ENCODE results near the gene BLOC1S2. TPM values are rescaled to one million over a fixed set of nuclear protein-coding genes. Genes with fewer than 3 reads are reported as not detected.

Gene BLOC1S2
- total RNA-seq, 1 experiment from 2014 or later = 69.8 TPM

DNA sequence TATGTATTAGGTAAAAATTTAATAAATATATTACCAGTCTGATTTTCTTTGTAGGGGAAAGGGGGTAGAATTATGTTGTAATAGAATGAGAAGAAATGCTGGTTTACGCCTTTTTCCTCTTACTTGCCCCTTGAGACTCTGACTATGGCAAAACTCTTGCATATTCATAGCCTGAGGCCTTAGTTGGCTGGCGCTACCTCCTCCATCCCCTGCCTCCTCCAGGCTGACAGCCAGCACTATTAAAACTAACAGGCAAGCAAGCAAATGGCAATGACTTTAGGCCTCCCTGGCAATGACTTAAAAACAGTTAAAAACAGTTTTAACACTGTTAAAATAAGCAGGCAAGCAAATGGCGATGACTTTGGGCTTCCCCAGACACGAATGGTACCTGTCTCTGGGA, 29.1 kb upstream of the BLOC1S2 start:
- H4K5ac ChIP-seq (ENCODE audit: insufficient read length, low read depth, low read length) = no peak overlapping the region
- WGBS (ENCODE audit: extremely low coverage, insufficient read length, low lambda C conversion rate) = no CpG with 5 or more reads among the region's 4 CpGs
- no peak overlapping the region for H3K4me2 ChIP-seq (ENCODE audit: insufficient read depth, insufficient read length, low read length)
- no peak overlapping the region for H4K8ac ChIP-seq (replicated peaks; ENCODE audit: insufficient read length, low read depth, low read length)
- no peak overlapping the region for H3K4me3 Mint-ChIP-seq
- H2AK5ac ChIP-seq (ENCODE audit: insufficient read length, low read length) = no peak overlapping the region
- no peak overlapping the region for H3K23ac ChIP-seq (ENCODE audit: insufficient read length, low read depth, low read length)
- H3K18ac ChIP-seq (ENCODE audit: insufficient read length, low read depth, low read length) = no peak overlapping the region
- no peaks in the 10 kb centered on the region for H3K36me3 Mint-ChIP-seq (ENCODE audit: insufficient read depth in 1 of 3, low read depth in 3 of 3)
- no peak overlapping the region for H3K56ac ChIP-seq (ENCODE audit: insufficient read length, low read depth, low read length)
- H3K27me3 ChIP-seq (ENCODE audit: insufficient read depth, low read length) = no peaks in the 10 kb centered on the region
- H3K27ac ChIP-seq (ENCODE audit: insufficient read length, low read depth, low read length) = no peak overlapping the region
- DNase-seq = no peak
- no peaks in the 10 kb centered on the region for H4K20me1 ChIP-seq (ENCODE audit: control insufficient read depth, insufficient read depth, insufficient read length)
- H2BK20ac ChIP-seq (ENCODE audit: low read depth, low read length, poor library complexity, severe bottlenecking) = no peak overlapping the region
- no peak overlapping the region for H3K4ac ChIP-seq (ENCODE audit: low read depth, low read length)
- no peaks in the 10 kb centered on the region for H3K9me3 Mint-ChIP-seq
- no peaks in the 10 kb centered on the region for H3K4me1 ChIP-seq (ENCODE audit: insufficient read depth, low read length)
- H3K14ac ChIP-seq (ENCODE audit: insufficient read depth, low read length) = no peak overlapping the region
- no peak overlapping the region for H2BK120ac ChIP-seq (ENCODE audit: low read depth, low read length, poor library complexity, severe bottlenecking)
- no peak overlapping the region for H3K9ac ChIP-seq (ENCODE audit: extremely low read depth, insufficient read length, low read length)
- no peak overlapping the region for H2AFZ ChIP-seq (ENCODE audit: low read length)
- no peaks in the 10 kb centered on the region for H3K79me2 ChIP-seq (ENCODE audit: insufficient read depth, low read length)
- peaks cover 33% of the 10 kb centered on the region for H3K27me3 Mint-ChIP-seq (ENCODE audit: low read depth)
- H3T11ph ChIP-seq (ENCODE audit: low read length) = no peak overlapping the region
- no peaks in the 10 kb centered on the region for H3K79me1 ChIP-seq (ENCODE audit: insufficient read depth, low read depth, low read length, poor library complexity, severe bottlenecking)
- no peaks in the 10 kb centered on the region for H3K23me2 ChIP-seq (ENCODE audit: insufficient read length, low read depth, low read length, poor library complexity, severe bottlenecking)
- no peak overlapping the region for H4K91ac ChIP-seq (ENCODE audit: insufficient read length, low read depth, low read length)
- H3K9me3 ChIP-seq (ENCODE audit: control insufficient read depth, low read depth, low read length) = no peaks in the 10 kb centered on the region
- TF ChIP-seq, protein P1, sequence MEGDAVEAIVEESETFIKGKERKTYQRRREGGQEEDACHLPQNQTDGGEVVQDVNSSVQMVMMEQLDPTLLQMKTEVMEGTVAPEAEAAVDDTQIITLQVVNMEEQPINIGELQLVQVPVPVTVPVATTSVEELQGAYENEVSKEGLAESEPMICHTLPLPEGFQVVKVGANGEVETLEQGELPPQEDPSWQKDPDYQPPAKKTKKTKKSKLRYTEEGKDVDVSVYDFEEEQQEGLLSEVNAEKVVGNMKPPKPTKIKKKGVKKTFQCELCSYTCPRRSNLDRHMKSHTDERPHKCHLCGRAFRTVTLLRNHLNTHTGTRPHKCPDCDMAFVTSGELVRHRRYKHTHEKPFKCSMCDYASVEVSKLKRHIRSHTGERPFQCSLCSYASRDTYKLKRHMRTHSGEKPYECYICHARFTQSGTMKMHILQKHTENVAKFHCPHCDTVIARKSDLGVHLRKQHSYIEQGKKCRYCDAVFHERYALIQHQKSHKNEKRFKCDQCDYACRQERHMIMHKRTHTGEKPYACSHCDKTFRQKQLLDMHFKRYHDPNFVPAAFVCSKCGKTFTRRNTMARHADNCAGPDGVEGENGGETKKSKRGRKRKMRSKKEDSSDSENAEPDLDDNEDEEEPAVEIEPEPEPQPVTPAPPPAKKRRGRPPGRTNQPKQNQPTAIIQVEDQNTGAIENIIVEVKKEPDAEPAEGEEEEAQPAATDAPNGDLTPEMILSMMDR (conservative IDR thresholded peaks at IDR 0.05) = no peak
- H3K4me1 Mint-ChIP-seq = peaks cover 2 to 4% of the 10 kb centered on the region in 2 experiments; a peak in 1 of 4 replicates
- no peak overlapping the region for H2BK12ac ChIP-seq (ENCODE audit: insufficient read length, low read depth, low read length)
- H2BK15ac ChIP-seq (ENCODE audit: low read depth, low read length) = no peak overlapping the region
- H3K27ac Mint-ChIP-seq = no peak overlapping the region
- no peak overlapping the region for H2BK5ac ChIP-seq (ENCODE audit: insufficient read length, low read length)

All from H9 (cell line).